Smooth muscle cell (in vitro differentiated cells): ENCODE results near the gene FAM124A. TPM values are rescaled to one million over a fixed set of nuclear protein-coding genes. Genes with fewer than 3 reads are reported as not detected.

Experiments
- DNase-seq: peaks from one replicate; lab custom pipeline; 2025; ENCODE audit not compliant: unreplicated experiment; lab: John Stamatoyannopoulos, UW
- H2AFZ ChIP-seq: fragments of 200-600 bp; sonication (generic); 2 replicates; pipeline ENCODE4 v1.6.0; 2016; ENCODE audit warnings: antibody characterized with exemption, low read depth, mild to moderate bottlenecking
- H3F3A ChIP-seq: fragments of 200-600 bp; sonication (generic); 2 replicates; pipeline ENCODE4 v1.6.0; 2017; ENCODE audit warnings: antibody characterized with exemption, low read depth
- H3K27ac ChIP-seq: fragments of 200-600 bp; sonication (generic); 2 replicates; pipeline ENCODE4 v1.5.1; 2016; ENCODE audit warnings: low read depth, mild to moderate bottlenecking
- H3K27me3 ChIP-seq: fragments of 200-600 bp; sonication (generic); 2 replicates; pipeline ENCODE4 v1.6.1; 2016; ENCODE audit warnings: low read depth, mild to moderate bottlenecking
- H3K36me3 ChIP-seq: fragments of 200-600 bp; sonication (generic); 2 replicates; pipeline ENCODE4 v1.5.1; 2016; ENCODE audit warnings: low read depth
- H3K4me1 ChIP-seq: fragments of 200-600 bp; sonication (generic); 2 replicates; pipeline ENCODE4 v1.5.1; 2016; ENCODE audit warnings: low read depth
- H3K4me2 ChIP-seq: fragments of 200-600 bp; sonication (generic); 2 replicates; pipeline ENCODE4 v1.6.0; 2016; ENCODE audit warnings: mild to moderate bottlenecking
- H3K4me3 ChIP-seq: fragments of 200-600 bp; sonication (generic); 2 replicates; pipeline ENCODE4 v1.5.1; 2016; ENCODE audit warnings: mild to moderate bottlenecking
- H3K79me2 ChIP-seq: fragments of 200-600 bp; sonication (generic); 2 replicates; pipeline ENCODE4 v1.6.0; 2016; ENCODE audit warnings: low read depth, mild to moderate bottlenecking
- H3K9ac ChIP-seq: fragments of 200-600 bp; sonication (generic); 2 replicates; pipeline ENCODE4 v1.6.0; 2016; ENCODE audit warnings: low read depth
- H3K9me3 ChIP-seq: fragments of 200-600 bp; sonication (generic); replicated peaks from 2 replicates; pipeline ENCODE4 v1.5.1; 2016; ENCODE audit warnings: low read depth
- H4K20me1 ChIP-seq: fragments of 200-600 bp; sonication (generic); 2 replicates; pipeline ENCODE4 v1.6.0; 2016; ENCODE audit warnings: low read depth
- WGBS: methylation state at CpG from one replicate; pipeline ENCODE4 v1.1.7; 2016; ENCODE audit warnings: low lambda C conversion rate; 5-methylcytosine and 5-hydroxymethylcytosine counted together
- polyA plus RNA-seq: library from polyadenylated mRNA; unstranded; fragments of >200 nt; fragmentation: Nextera tagmentation; extraction: Ambion mirVana; gene quantifications from 2 replicates; pipeline ENCODE4 v1.2.1, GENCODE V29; 2016
- total RNA-seq: library from RNA; depleted of rRNA; stranded (reverse); fragments of >200 nt; gene quantifications from 2 replicates; pipeline ENCODE4 v1.2.3, GENCODE V29; 2014
- TF ChIP-seq, protein P1 (sequence below): fragments of 200-600 bp; sonication (generic); IDR thresholded peaks from 2 replicates; pipeline ENCODE4 v1.5.1; 2017; ENCODE audit warnings: borderline replicate concordance, mild to moderate bottlenecking, antibody characterized with exemption; ENCODE audit not compliant: insufficient read depth, poor library complexity, severe bottlenecking

FAM124A gene
- total and polyA plus RNA-seq, 2 experiments from 2014 or later, result 0.06 TPM; not detected in 1

DNA sequence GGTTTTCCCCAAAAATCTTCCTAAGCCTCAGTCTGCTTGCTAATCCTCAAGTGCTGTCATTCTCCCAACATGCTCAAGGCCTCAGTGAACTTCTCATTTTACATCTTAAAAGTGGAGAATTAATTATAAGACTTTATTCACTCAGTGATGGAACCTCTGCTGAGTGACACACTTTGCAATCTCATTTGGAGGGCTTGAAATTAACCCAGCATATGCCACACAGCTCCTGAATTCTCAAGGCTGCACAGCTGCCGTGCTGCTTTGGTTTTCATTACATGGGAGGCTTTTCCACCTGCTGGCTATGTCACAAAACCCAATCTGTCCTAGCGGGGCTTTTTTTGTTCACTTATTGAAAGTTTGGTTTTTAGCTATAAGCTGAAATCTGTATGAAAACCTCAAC lies 89.0 kb downstream of the FAM124A start:
- Histone ChIP-seq H3K27me3 (no peaks in the 10 kb centered on the region), H3K9ac (no peak overlapping the region), H3K79me2 (no peaks in the 10 kb centered on the region), H3K27ac (no peak overlapping the region), H4K20me1 (no peaks in the 10 kb centered on the region), H2AFZ (no peak overlapping the region), H3K36me3 (no peaks in the 10 kb centered on the region), H3K9me3 (no peaks in the 10 kb centered on the region), H3K4me2 (no peak overlapping the region), H3K4me1 (peaks cover 57% of the 10 kb centered on the region), H3K4me3 (no peak overlapping the region), H3F3A (no peaks in the 10 kb centered on the region)
- WGBS, result 94% methylated on average over 2 of the region's 2 CpGs
- DNase-seq, result no peak
- TF ChIP-seq, protein P1, sequence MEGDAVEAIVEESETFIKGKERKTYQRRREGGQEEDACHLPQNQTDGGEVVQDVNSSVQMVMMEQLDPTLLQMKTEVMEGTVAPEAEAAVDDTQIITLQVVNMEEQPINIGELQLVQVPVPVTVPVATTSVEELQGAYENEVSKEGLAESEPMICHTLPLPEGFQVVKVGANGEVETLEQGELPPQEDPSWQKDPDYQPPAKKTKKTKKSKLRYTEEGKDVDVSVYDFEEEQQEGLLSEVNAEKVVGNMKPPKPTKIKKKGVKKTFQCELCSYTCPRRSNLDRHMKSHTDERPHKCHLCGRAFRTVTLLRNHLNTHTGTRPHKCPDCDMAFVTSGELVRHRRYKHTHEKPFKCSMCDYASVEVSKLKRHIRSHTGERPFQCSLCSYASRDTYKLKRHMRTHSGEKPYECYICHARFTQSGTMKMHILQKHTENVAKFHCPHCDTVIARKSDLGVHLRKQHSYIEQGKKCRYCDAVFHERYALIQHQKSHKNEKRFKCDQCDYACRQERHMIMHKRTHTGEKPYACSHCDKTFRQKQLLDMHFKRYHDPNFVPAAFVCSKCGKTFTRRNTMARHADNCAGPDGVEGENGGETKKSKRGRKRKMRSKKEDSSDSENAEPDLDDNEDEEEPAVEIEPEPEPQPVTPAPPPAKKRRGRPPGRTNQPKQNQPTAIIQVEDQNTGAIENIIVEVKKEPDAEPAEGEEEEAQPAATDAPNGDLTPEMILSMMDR, result no peak

DNA sequence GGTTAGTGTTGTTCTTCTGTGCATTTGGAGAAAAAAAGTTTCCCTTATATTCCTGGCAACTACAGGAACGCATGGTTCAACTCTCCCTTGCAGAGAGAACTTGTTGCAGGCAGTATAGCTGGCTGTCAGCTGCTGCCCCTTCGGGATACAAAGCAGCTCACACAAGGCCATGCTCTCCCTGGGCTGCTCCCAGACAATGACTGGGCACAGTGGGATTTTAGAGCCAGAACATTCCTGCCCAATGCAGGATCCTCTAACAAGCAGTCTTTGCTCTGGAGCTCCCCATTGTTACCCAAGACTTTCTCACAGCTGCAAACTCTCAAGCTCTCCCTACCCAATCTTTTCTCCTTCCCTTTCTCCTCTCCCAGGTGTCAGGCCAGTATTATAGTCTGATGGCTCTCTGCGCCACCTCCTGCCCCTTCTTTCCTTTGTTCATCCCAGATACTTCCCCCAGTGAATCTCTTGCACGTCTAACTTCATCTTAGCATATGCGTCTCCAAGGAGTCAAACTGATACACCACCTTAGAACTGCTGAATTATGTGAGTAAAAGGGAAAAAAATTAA lies 89.8 kb downstream of the FAM124A start:
- TF ChIP-seq, protein P1, result no peak

DNA sequence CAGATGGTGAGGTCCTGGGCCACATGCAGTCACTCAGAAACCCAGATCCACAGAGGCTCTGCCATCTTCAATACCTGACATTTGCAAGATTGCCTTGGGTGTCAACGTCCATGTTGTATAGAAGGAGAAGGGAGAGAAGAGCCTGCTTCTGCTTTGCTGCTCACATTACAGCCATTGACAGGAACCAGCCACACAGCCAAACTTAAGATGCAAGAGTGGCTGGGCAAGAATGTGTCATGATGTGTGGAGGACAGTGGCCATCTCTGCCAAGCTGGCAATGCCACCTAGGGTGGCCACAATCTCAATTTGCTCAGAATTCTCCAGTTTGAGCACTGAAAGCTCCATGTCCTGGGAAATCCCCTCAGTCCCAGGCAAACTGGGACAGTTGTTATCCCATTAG lies 91.4 kb downstream of the FAM124A start:
- no peak overlapping the region for H3K4me3 ChIP-seq
- H3F3A ChIP-seq, result no peaks in the 10 kb centered on the region
- no peak overlapping the region for H3K4me2 ChIP-seq
- no peaks in the 10 kb centered on the region for H4K20me1 ChIP-seq
- WGBS, result 93% methylated on average over 1 of the region's 1 CpG
- no peak for DNase-seq
- no peaks in the 10 kb centered on the region for H3K36me3 ChIP-seq
- peaks cover 52% of the 10 kb centered on the region for H3K4me1 ChIP-seq
- H3K27ac ChIP-seq, result no peak overlapping the region
- no peaks in the 10 kb centered on the region for H3K9me3 ChIP-seq
- TF ChIP-seq, protein P1, result no peak
- no peak overlapping the region for H3K9ac ChIP-seq
- H3K79me2 ChIP-seq, result no peaks in the 10 kb centered on the region
- H3K27me3 ChIP-seq, result no peaks in the 10 kb centered on the region
- H2AFZ ChIP-seq, result no peak overlapping the region

More for the DNA sequence above, 89.8 kb downstream of the FAM124A start:
- H3K9ac ChIP-seq, result no peak overlapping the region
- H2AFZ ChIP-seq, result no peak overlapping the region
- H3K27me3 ChIP-seq, result no peaks in the 10 kb centered on the region
- H3K4me3 ChIP-seq, result no peak overlapping the region
- H3F3A ChIP-seq, result no peaks in the 10 kb centered on the region
- 88% methylated on average over 5 of the region's 5 CpGs for WGBS
- H4K20me1 ChIP-seq, result no peaks in the 10 kb centered on the region
- no peak overlapping the region for H3K4me2 ChIP-seq
- H3K9me3 ChIP-seq, result no peaks in the 10 kb centered on the region
- H3K79me2 ChIP-seq, result no peaks in the 10 kb centered on the region
- no peaks in the 10 kb centered on the region for H3K36me3 ChIP-seq
- DNase-seq, result no peak
- H3K27ac ChIP-seq, result no peak overlapping the region
- peaks cover 57% of the 10 kb centered on the region for H3K4me1 ChIP-seq

DNA sequence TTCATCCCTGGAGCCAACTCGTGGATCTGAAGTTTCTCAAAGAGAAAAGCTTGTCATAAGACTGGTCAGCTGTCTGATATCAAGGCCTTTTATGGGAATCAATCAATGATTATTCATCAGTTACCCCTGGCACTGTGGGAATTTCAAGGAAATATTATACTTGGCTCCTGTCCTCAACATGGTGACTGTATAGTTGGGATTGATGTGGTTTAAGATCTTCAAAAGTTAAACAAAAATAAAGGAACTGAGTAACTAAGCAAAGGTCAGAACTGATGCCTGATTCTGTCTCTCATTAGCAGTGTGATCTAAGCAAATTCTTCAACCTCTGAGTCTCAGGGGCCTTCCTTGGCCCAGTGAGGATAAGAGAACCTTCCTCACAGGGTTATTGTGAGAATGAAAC lies 95.1 kb downstream of the FAM124A start:
- WGBS, result 90% methylated on average over 1 of the region's 1 CpG
- no peak overlapping the region for H3K4me3 ChIP-seq
- no peaks in the 10 kb centered on the region for H4K20me1 ChIP-seq
- no peak overlapping the region for H3K9ac ChIP-seq
- no peak for DNase-seq
- no peaks in the 10 kb centered on the region for H3F3A ChIP-seq
- no peaks in the 10 kb centered on the region for H3K79me2 ChIP-seq
- H3K4me2 ChIP-seq, result no peak overlapping the region
- H3K27ac ChIP-seq, result no peak overlapping the region
- H3K4me1 ChIP-seq, result peaks cover 21% of the 10 kb centered on the region
- H3K27me3 ChIP-seq, result no peaks in the 10 kb centered on the region
- no peaks in the 10 kb centered on the region for H3K9me3 ChIP-seq
- no peaks in the 10 kb centered on the region for H3K36me3 ChIP-seq
- TF ChIP-seq, protein P1, result no peak
- H2AFZ ChIP-seq, result no peak overlapping the region
